HepG2 (cell line): ENCODE results near the gene FAM53C. TPM values are rescaled to one million over a fixed set of nuclear protein-coding genes. Genes with fewer than 3 reads are reported as not detected.

ENCODE experiments used
- CREB3 ChIP-seq: sonication (generic); formaldehyde crosslinking; IDR thresholded peaks from 2 replicates; pipeline ENCODE4 v1.5.0; 2020; ENCODE audit warnings: missing genetic modification reagents
- DNMT1 ChIP-seq: sonication (generic); formaldehyde crosslinking; IDR thresholded peaks from 2 replicates; pipeline ENCODE4 v1.5.1; 2020; ENCODE audit warnings: mild to moderate bottlenecking, missing genetic modification reagents
- HBP1 ChIP-seq: IDR thresholded peaks from 2 replicates; pipeline ENCODE4 v1.6.1; 2016; ENCODE audit warnings: low read depth, control low read depth
- HDAC1 ChIP-seq: sonication (generic); formaldehyde crosslinking; IDR thresholded peaks from 2 replicates; pipeline ENCODE4 v1.5.1; 2020; ENCODE audit warnings: mild to moderate bottlenecking, missing genetic modification reagents
- HOXA5 ChIP-seq: sonication (generic); formaldehyde crosslinking; IDR thresholded peaks from 2 replicates; pipeline ENCODE4 v1.4.0; 2020; ENCODE audit warnings: missing genetic modification reagents
- IKZF1 ChIP-seq: fragments of 450-650 bp; IDR thresholded peaks from 2 replicates; pipeline ENCODE4 v1.7.1; 2016
- KDM4B ChIP-seq: sonication (generic); formaldehyde crosslinking; IDR thresholded peaks from 2 replicates; pipeline ENCODE4 v1.4.0; 2020; ENCODE audit warnings: missing genetic modification reagents
- LBX2 ChIP-seq: sonication (generic); formaldehyde crosslinking; IDR thresholded peaks from 2 replicates; pipeline ENCODE4 v1.5.0; 2020; ENCODE audit warnings: missing genetic modification reagents, mild to moderate bottlenecking, borderline replicate concordance
- LCORL ChIP-seq, 2 experiments: fragments of 450-650 bp in 1 of 2; sonication (generic) in 1 of 2; formaldehyde crosslinking in 1 of 2; IDR thresholded peaks; 2 replicates each; pipeline versions ENCODE4 v1.5.0 to v1.6.1; 2017 to 2020; ENCODE audit warnings: antibody characterized with exemption in 1 of 2, missing genetic modification reagents in 1 of 2
- MEF2D ChIP-seq: sonication (generic); formaldehyde crosslinking; IDR thresholded peaks from 2 replicates; pipeline ENCODE4 v1.5.1; 2020; ENCODE audit warnings: mild to moderate bottlenecking, missing genetic modification reagents
- MXI1 ChIP-seq: IDR thresholded peaks from 3 replicates; pipeline ENCODE4 v1.6.1; 2012; ENCODE audit warnings: low read depth, low read length, inconsistent platforms, borderline replicate concordance
- PPARG ChIP-seq: conservative IDR thresholded peaks from 2 replicates; pipeline ENCODE4 v1.6.1; 2016; ENCODE audit warnings: missing biosample characterization, missing genetic modification reagents
- PRMT3 ChIP-seq: sonication (generic); formaldehyde crosslinking; IDR thresholded peaks from 2 replicates; pipeline ENCODE4 v1.8.1; 2022; ENCODE audit warnings: low read depth, mild to moderate bottlenecking, moderate library complexity, missing genetic modification reagents, borderline replicate concordance
- SALL2 ChIP-seq: sonication (generic); formaldehyde crosslinking; IDR thresholded peaks from 2 replicates; pipeline ENCODE4 v1.8.1; 2023; ENCODE audit warnings: mild to moderate bottlenecking, missing genetic modification reagents, inconsistent platforms
- SIN3A ChIP-seq: IDR thresholded peaks from 2 replicates; pipeline ENCODE4 v1.6.1; 2011; ENCODE audit warnings: low read depth, mild to moderate bottlenecking, control low read depth, low read length, borderline replicate concordance
- ZFP62 ChIP-seq: sonication (generic); formaldehyde crosslinking; IDR thresholded peaks from 2 replicates; pipeline ENCODE4 v1.4.0; 2020; ENCODE audit warnings: missing genetic modification reagents
- ZIK1 ChIP-seq: sonication (generic); formaldehyde crosslinking; IDR thresholded peaks from 2 replicates; pipeline ENCODE4 v1.5.0; 2020; ENCODE audit warnings: mild to moderate bottlenecking, low read depth, missing genetic modification reagents, borderline replicate concordance
- ZMYM4 ChIP-seq: sonication (generic); formaldehyde crosslinking; IDR thresholded peaks from 2 replicates; pipeline ENCODE4 v1.8.1; 2023; ENCODE audit warnings: mild to moderate bottlenecking, missing genetic modification reagents
- ZNF20 ChIP-seq: sonication (generic); formaldehyde crosslinking; IDR thresholded peaks from 2 replicates; pipeline ENCODE4 v1.4.0; 2020; ENCODE audit warnings: mild to moderate bottlenecking, moderate library complexity, missing genetic modification reagents
- ZNF251 ChIP-seq: sonication (generic); formaldehyde crosslinking; IDR thresholded peaks from 2 replicates; pipeline ENCODE4 v1.9.0; 2021; ENCODE audit warnings: mild to moderate bottlenecking, missing genetic modification reagents
- ZNF256 ChIP-seq: sonication (generic); formaldehyde crosslinking; conservative IDR thresholded peaks from 2 replicates; pipeline ENCODE4 v1.4.0; 2020; ENCODE audit warnings: missing genetic modification reagents
- ZNF468 ChIP-seq: sonication (generic); formaldehyde crosslinking; IDR thresholded peaks from 2 replicates; pipeline ENCODE4 v1.8.0; 2022; ENCODE audit warnings: mild to moderate bottlenecking, moderate library complexity, missing genetic modification reagents
- ZNF574 ChIP-seq: sonication (generic); formaldehyde crosslinking; IDR thresholded peaks from 2 replicates; pipeline ENCODE4 v1.4.0; 2020; ENCODE audit warnings: missing genetic modification reagents
- ZNF672 ChIP-seq: sonication (generic); formaldehyde crosslinking; IDR thresholded peaks from 2 replicates; pipeline ENCODE4 v1.8.1; 2022; ENCODE audit warnings: missing genetic modification reagents
- ZNF839 ChIP-seq: sonication (generic); formaldehyde crosslinking; IDR thresholded peaks from 2 replicates; pipeline ENCODE4 v1.4.0; 2020; ENCODE audit warnings: missing genetic modification reagents, mild to moderate bottlenecking, borderline replicate concordance
- ZNF891 ChIP-seq: sonication (generic); formaldehyde crosslinking; IDR thresholded peaks from 2 replicates; pipeline ENCODE4 v1.5.0; 2020; ENCODE audit warnings: mild to moderate bottlenecking, missing genetic modification reagents
- polyA plus RNA-seq, 8 experiments: library from polyadenylated mRNA; depleted of rRNA in 3 of 8; stranded (reverse) in 7 of 8; unstranded in 1 of 8; fragments of >200 nt; fragmentation: Illumina TruSeq in 4 of 8; extraction: Trizol in 4 of 8; gene quantifications; 2 replicates each; pipeline versions ENCODE4 v1.2.1 to v1.2.3, GENCODE V29; 2011 to 2016; ENCODE audit warnings: low read depth in 4 of 8, missing spikeins in 1 of 8, mixed read lengths in 1 of 8; ENCODE audit not compliant: insufficient read depth in 1 of 8
- total RNA-seq, 5 experiments: library from RNA; depleted of rRNA; stranded (reverse); fragments of >200 nt; fragmentation: Illumina TruSeq; extraction: Trizol; gene quantifications; 2 replicates each; pipeline ENCODE4 v1.2.3, GENCODE V29; 2016; ENCODE audit warnings: low read depth in 1 of 5

FAM53C gene
- total and polyA plus RNA-seq, 2 of the 13 experiments (the other 11 are each of a cell fraction or from before 2014, with no cell fraction given), result 26.9 to 30.1 TPM

GRCh38 chr5:138337685-138338410 lies at the start of gene FAM53C (continued):
- peak; percentile 91 for TF ChIP-seq HBP1 (CRISPR knock-in tag)
- TF ChIP-seq MEF2D (CRISPR knock-in tag), result peak; percentile 27; the same call in 1 of the 2 replicates
- TF ChIP-seq MXI1, result peak; percentile 67; the same call in 1 of the 3 replicates
- peak; percentile 82 for TF ChIP-seq ZNF574 (CRISPR knock-in tag)
- TF ChIP-seq SIN3A, result peak; percentile 77; the same call in 1 of the 2 replicates
- no peak; the same call in 1 of the 2 replicates for TF ChIP-seq ZNF891 (CRISPR knock-in tag)
- no peak for TF ChIP-seq ZNF672 (CRISPR knock-in tag)
- TF ChIP-seq ZNF839 (CRISPR knock-in tag), result no peak
- peak; percentile 0; the same call in 1 of the 2 replicates for TF ChIP-seq HDAC1 (CRISPR knock-in tag)
- peak; percentile 92; the same call in 1 of the 2 replicates for TF ChIP-seq LBX2 (CRISPR knock-in tag)
- no peak for TF ChIP-seq ZNF256 (CRISPR knock-in tag)
- TF ChIP-seq KDM4B (CRISPR knock-in tag), result 0 out of 2 replicates have a peak, but pooled peaks have one; percentile 59
- TF ChIP-seq ZNF20 (CRISPR knock-in tag), result no peak
- TF ChIP-seq HOXA5 (CRISPR knock-in tag), result peak; percentile 90; the same call in 1 of the 2 replicates
- TF ChIP-seq CREB3 (CRISPR knock-in tag), result peak; percentile 45; the same call in 1 of the 2 replicates
- no peak for TF ChIP-seq LCORL (IDR thresholded peaks at IDR 0.05)
- TF ChIP-seq LCORL (CRISPR knock-in tag; IDR thresholded peaks at IDR 0.05), result no peak
- TF ChIP-seq ZNF468 (CRISPR knock-in tag), result peak; percentile 19; the same call in 1 of the 2 replicates
- no peak for TF ChIP-seq DNMT1 (CRISPR knock-in tag)
- no peak for TF ChIP-seq IKZF1
- TF ChIP-seq ZNF251, result no peak
- peak; percentile 85 for TF ChIP-seq SALL2
- no peak; the same call in 1 of the 2 replicates for TF ChIP-seq PPARG (CRISPR knock-in tag)
- TF ChIP-seq ZMYM4, result peak; percentile 69
- peak; percentile 83; the same call in 1 of the 2 replicates for TF ChIP-seq ZIK1 (CRISPR knock-in tag)
- TF ChIP-seq ZFP62 (CRISPR knock-in tag), result no peak
- TF ChIP-seq PRMT3 (CRISPR knock-in tag), result no peak
